ENCODE measurements around the gene SNUPN.
A peak's percentile ranks its signal among the peaks of the same experiment; 100 is the strongest.
"Not testable (repeated sequence)": the region's sequence is repeated elsewhere in the genome, so short reads cannot be mapped to it uniquely, and the experiment has no call there.

Gene SNUPN

DNA sequence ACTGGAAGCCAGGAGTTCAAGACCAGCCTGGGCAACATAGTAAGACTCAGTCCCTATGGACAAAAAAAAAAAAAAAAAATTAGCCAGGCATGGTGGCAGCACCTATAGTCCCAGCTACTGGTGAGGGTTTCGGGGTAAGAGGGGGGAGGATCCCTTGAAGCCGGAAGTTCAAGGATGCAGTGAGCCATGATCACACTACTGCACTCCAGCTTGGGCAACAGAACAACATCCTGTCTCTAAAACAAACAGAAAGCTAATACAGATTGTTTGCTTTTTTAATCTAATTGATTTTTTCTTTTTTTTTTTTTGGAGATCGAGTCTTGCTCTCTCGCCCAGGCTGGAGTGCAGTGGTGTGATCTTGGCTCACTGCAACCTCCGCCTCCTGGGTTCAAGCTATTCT lies 16.1 kb upstream of the SNUPN start:
- H3K4me1 ChIP-seq (ENCODE audit: control insufficient read depth in 1 of 2, insufficient read depth in 2 of 2, low read length in 2 of 2): peaks cover 34 to 38% of the 10 kb centered on the region in 2 donors

DNA sequence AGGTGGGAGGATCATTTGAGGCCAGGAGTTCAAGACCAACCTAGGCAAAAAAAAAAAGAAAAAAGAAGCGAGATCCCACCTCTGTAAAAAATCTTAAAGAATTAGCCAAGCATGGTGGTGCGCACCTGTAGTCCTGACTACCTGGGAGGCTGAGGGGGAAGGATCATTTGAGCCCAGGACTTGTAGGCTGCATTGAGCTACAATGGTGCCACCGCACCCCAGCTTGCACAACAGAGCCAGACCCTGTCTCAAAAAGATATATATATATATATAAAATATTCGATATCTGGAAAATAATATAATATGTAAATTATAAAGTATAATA lies 15.6 kb upstream of the SNUPN start:
- H3K36me3 ChIP-seq (ENCODE audit: control insufficient read depth in 1 of 2, insufficient read depth in 2 of 2, low read length in 2 of 2): no peaks in the 10 kb centered on the region
- H3K4me1 ChIP-seq (ENCODE audit: control insufficient read depth in 1 of 2, insufficient read depth in 2 of 2, low read length in 2 of 2): peaks cover 29 to 34% of the 10 kb centered on the region in 2 donors
- H3K27ac ChIP-seq (ENCODE audit: low read length): no peak overlapping the region
- H3K9me3 ChIP-seq (ENCODE audit: control insufficient read depth in 1 of 2, low read length in 2 of 2): no peaks in the 10 kb centered on the region
- H3K4me3 ChIP-seq (ENCODE audit: low read depth in 1 of 2, low read length in 2 of 2): peak overlapping the region in 1 of 2 donors; percentile 100
- H3K27me3 ChIP-seq (ENCODE audit: low read depth, low read length): no peaks in the 10 kb centered on the region

More for the DNA sequence above, 16.1 kb upstream of the SNUPN start:
- H3K4me3 ChIP-seq (ENCODE audit: low read depth in 1 of 2, low read length in 2 of 2): no peak overlapping the region
- H3K36me3 ChIP-seq (ENCODE audit: control insufficient read depth in 1 of 2, insufficient read depth in 2 of 2, low read length in 2 of 2): no peaks in the 10 kb centered on the region
- no peaks in the 10 kb centered on the region for H3K9me3 ChIP-seq (ENCODE audit: control insufficient read depth in 1 of 2, low read length in 2 of 2)
- H3K27ac ChIP-seq (ENCODE audit: low read length): no peak overlapping the region
- H3K27me3 ChIP-seq (ENCODE audit: low read depth, low read length): no peaks in the 10 kb centered on the region

DNA sequence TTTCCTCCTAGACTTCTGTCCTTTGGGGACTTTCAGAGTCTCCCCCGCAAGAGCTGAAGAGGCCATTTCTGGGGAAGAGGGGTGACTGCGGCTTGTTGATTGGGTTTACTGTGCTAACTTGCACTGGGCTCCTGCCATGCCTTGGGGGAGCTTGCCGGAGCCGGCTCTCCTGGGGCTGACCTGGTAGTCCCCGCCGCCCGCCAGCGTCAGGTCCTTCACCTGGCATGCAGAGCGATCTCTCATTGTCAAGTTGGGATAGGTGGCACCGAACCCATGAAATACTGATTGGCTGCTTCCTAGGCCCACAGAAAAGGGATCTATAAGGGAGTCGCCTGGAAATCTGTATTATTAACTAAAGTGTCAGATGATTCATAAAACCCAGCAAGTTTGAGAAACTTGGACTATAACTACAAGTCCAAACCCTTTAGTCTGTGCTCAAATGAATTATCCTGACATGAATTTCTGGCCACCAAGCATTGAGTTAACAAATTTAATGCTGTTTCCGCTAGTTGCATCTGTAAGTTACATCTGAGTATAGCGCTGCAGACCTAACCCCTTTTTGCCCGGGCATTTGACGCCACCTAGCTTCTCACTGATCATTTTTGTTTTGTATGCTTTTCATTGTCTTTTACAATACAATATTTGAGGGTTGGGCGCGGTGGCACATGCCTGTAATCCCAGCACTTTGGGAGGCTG lies 15.1 kb upstream of the SNUPN start:
- Histone ChIP-seq H3K4me1 (ENCODE audit: control insufficient read depth in 1 of 2, insufficient read depth in 2 of 2, low read length in 2 of 2) (peaks cover 27 to 32% of the 10 kb centered on the region in 2 donors), H3K4me3 (ENCODE audit: low read depth in 1 of 2, low read length in 2 of 2) (peak overlapping the region; percentile 94 to 100), H3K9me3 (ENCODE audit: control insufficient read depth in 1 of 2, low read length in 2 of 2) (no peaks in the 10 kb centered on the region), H3K36me3 (ENCODE audit: control insufficient read depth in 1 of 2, insufficient read depth in 2 of 2, low read length in 2 of 2) (no peaks in the 10 kb centered on the region), H3K27me3 (ENCODE audit: low read depth, low read length) (no peaks in the 10 kb centered on the region), H3K27ac (ENCODE audit: low read length) (peak overlapping the region; percentile 87)

DNA sequence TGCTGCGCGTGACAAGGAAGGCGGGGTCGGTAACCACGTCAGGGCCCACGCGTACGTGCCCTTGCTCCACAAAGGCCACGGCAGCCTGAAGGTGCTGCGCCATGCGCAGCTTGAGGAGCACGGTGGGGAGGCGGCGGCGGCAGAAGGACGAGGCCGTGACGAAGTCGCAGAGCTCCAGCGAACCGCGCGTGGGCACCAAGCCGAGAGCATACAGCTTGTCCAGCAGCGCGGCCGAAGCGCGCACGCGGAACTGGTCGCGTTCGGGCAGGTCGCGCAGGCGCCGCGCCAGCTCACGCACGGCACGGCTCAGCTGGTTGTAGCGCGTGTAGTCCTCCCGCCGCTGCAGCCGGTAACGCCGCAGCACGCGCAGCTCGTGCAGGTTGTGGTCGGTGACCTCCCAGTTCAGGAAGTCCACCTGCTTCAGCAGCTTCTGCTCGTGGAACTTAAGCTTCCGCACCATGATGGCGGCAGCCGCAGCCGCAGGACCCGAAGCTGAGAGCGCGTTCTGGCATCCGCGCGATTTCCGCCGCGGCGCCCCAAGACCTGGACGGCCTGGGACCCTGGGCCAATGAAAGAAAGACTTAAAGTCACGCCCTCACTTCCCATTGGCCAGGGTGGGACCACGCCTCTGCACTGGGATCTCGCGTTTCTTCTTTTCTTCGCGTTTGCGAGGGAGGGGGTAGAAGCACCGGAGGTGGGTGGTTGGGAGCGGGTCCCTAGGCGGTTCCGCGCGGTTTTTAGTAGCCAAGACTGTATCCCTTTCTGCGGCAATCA lies 14.4 kb upstream of the SNUPN start, which contains the start of gene IMP3:
Gene IMP3 (minus strand): TSS at position 516 of the 774 bp plus-strand sequence. CDS start 56 bp downstream, at position 460.
- Histone ChIP-seq H3K4me1 (ENCODE audit: control insufficient read depth in 1 of 2, insufficient read depth in 2 of 2, low read length in 2 of 2) (peaks cover 27 to 32% of the 10 kb centered on the region in 2 donors), H3K4me3 (ENCODE audit: low read depth in 1 of 2, low read length in 2 of 2) (peak within 1 kb of the TSS; percentile 94 to 100), H3K27me3 (ENCODE audit: low read depth, low read length) (no peaks in the 10 kb centered on the region), H3K9me3 (ENCODE audit: control insufficient read depth in 1 of 2, low read length in 2 of 2) (no peaks in the 10 kb centered on the region), H3K27ac (ENCODE audit: low read length) (peak within 1 kb of the TSS; percentile 87), H3K36me3 (ENCODE audit: control insufficient read depth in 1 of 2, insufficient read depth in 2 of 2, low read length in 2 of 2) (no peaks in the 10 kb centered on the region)

DNA sequence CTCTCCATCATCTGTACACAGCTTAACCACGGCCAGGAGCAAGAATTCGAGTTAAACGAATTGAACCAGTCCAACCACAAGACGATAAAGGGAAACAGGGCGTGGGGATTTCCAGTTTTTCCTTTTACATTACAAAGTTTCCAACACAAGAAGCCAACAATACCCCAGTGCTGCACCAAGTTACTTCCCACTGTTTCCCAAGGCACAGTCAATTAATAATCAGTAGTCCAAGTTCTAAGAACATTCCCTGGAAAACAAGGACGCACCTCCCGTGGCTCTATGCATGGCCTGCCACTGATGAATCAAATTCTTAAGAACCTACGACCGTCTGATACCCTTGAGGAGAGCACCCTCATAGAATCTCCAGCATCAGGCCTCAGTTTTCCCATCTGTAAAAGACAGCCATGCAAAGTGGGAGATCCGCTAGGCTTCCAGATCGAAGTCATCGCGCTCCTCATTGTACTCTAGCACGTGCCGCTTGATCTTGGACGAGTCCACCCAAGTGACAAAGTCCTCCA lies 13.7 kb upstream of the SNUPN start:
- Histone ChIP-seq H3K4me1 (ENCODE audit: control insufficient read depth in 1 of 2, insufficient read depth in 2 of 2, low read length in 2 of 2) (peaks cover 27 to 32% of the 10 kb centered on the region in 2 donors), H3K27ac (ENCODE audit: low read length) (peak overlapping the region; percentile 87), H3K36me3 (ENCODE audit: control insufficient read depth in 1 of 2, insufficient read depth in 2 of 2, low read length in 2 of 2) (no peaks in the 10 kb centered on the region), H3K27me3 (ENCODE audit: low read depth, low read length) (no peaks in the 10 kb centered on the region), H3K9me3 (ENCODE audit: control insufficient read depth in 1 of 2, low read length in 2 of 2) (no peaks in the 10 kb centered on the region), H3K4me3 (ENCODE audit: low read depth in 1 of 2, low read length in 2 of 2) (peak overlapping the region; percentile 94 to 100)

DNA sequence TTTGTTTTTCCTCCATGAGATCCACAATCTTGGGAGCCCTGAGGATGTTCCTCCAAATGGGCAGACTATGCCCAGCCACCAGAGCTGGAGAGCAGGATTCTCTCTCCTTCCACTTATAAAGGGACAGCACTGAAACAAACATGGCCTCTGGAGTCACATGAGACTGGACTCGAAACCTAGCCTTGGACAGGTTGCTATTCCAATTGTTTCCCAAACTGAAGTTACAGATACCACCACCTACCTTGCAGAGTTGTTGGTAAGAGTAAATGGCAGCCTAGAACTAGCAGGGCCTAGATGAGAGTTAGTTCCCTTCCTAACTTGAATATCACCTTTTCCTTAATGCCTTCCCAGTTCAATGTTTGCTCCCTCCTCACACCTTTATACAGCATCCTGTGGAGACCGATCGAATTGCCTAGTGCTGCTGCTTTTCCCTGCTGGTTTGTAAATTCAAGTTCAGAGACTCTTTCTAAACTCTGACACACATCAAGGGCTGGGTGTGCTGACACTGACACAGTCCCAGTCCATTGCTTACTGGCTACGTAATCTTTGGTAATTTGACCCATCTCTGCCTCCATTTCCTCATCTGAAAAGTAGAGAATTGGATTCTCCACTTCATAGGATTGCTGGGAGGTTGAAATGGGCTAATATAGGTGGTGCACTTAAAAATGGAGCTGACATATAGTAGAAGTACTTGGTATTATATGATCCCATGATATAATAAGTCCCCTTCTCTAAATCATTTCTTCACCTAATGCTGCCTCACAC lies 11.9 kb upstream of the SNUPN start:
- Histone ChIP-seq H3K36me3 (ENCODE audit: control insufficient read depth in 1 of 2, insufficient read depth in 2 of 2, low read length in 2 of 2) (no peaks in the 10 kb centered on the region), H3K4me1 (ENCODE audit: control insufficient read depth in 1 of 2, insufficient read depth in 2 of 2, low read length in 2 of 2) (peaks cover 27 to 32% of the 10 kb centered on the region in 2 donors), H3K27me3 (ENCODE audit: low read depth, low read length) (no peaks in the 10 kb centered on the region), H3K27ac (ENCODE audit: low read length) (peak overlapping the region; percentile 31), H3K4me3 (ENCODE audit: low read depth in 1 of 2, low read length in 2 of 2) (peak overlapping the region in 1 of 2 donors; percentile 100), H3K9me3 (ENCODE audit: control insufficient read depth in 1 of 2, low read length in 2 of 2) (no peaks in the 10 kb centered on the region)

DNA sequence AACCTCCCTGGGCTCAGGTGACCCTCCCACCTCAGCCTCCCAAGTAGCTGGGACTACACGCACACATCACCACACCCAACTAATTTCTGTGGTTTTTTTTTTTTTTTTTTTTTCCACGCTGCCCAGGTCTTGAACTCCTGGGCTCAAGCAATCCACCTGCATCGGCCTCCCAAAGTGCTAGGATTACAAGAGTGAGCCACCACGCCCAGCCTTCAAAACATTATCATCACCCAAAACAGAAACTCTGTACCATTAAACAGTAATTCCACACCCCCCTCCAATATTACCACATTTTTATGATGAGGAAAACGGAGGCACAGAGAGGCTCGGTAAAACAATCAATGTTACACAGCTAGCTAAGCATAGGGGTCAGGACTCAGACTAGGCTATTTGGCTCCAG lies 10.5 kb upstream of the SNUPN start:
- Histone ChIP-seq H3K27me3 (ENCODE audit: low read depth, low read length) (no peaks in the 10 kb centered on the region), H3K36me3 (ENCODE audit: control insufficient read depth in 1 of 2, insufficient read depth in 2 of 2, low read length in 2 of 2) (no peaks in the 10 kb centered on the region), H3K4me1 (ENCODE audit: control insufficient read depth in 1 of 2, insufficient read depth in 2 of 2, low read length in 2 of 2) (peaks cover 26 to 32% of the 10 kb centered on the region in 2 donors), H3K9me3 (ENCODE audit: control insufficient read depth in 1 of 2, low read length in 2 of 2) (no peaks in the 10 kb centered on the region), H3K4me3 (ENCODE audit: low read depth in 1 of 2, low read length in 2 of 2) (no peak overlapping the region), H3K27ac (ENCODE audit: low read length) (no peak overlapping the region)

DNA sequence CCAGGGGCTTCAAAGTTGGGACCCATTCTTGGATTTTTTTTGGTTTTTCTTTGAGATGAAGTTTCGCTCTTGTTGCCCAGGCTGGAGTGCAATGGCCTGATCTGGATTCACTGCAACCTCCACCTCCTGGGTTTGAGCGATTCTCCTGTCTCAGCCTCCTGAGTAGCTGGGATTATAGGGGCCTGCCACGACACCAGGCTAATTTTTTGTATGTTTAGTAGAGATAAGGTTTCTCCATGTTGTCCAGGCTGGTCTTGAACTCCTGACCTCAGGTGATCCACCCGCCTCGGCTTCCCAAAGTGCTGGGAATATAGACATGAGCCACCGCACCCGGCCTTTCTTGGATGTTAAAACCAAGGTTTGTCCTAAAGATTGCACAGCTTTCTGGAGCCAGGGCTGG lies 8.4 kb upstream of the SNUPN start:
- not testable (repeated sequence) for H3K27ac ChIP-seq (ENCODE audit: low read length); H3K27me3 ChIP-seq (ENCODE audit: low read depth, low read length)

DNA sequence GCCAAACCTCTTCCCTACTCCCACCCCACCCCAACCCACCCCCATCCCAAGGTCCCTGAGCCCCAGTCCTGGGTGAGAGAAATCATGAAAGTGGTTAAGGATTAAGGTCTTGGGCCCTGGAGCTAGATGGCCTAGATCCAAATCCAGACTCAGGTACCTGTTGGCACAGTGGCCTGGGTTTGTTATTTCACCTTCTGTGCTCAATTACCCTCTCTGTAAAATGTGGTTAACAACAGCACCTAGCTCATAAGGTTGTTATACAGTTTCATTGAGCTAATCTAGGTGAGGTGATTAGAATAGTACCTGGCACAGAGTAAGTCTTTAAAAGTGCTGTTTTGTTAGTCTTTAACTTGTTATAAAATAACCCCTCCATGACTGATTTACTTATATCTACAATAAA lies 6.4 kb upstream of the SNUPN start:
- Histone ChIP-seq H3K9me3 (ENCODE audit: control insufficient read depth in 1 of 2, low read length in 2 of 2) (no peaks in the 10 kb centered on the region), H3K27me3 (ENCODE audit: low read depth, low read length) (no peaks in the 10 kb centered on the region), H3K4me3 (ENCODE audit: low read depth in 1 of 2, low read length in 2 of 2) (no peak overlapping the region), H3K27ac (ENCODE audit: low read length) (no peak overlapping the region), H3K36me3 (ENCODE audit: control insufficient read depth in 1 of 2, insufficient read depth in 2 of 2, low read length in 2 of 2) (no peaks in the 10 kb centered on the region), H3K4me1 (ENCODE audit: control insufficient read depth in 1 of 2, insufficient read depth in 2 of 2, low read length in 2 of 2) (peaks cover 0 to under 1% of the 10 kb centered on the region in 2 donors)

More for the DNA sequence above, 8.4 kb upstream of the SNUPN start:
- H3K4me3 ChIP-seq (ENCODE audit: low read depth in 1 of 2, low read length in 2 of 2); H3K9me3 ChIP-seq (ENCODE audit: control insufficient read depth in 1 of 2, low read length in 2 of 2); H3K36me3 ChIP-seq (ENCODE audit: control insufficient read depth in 1 of 2, insufficient read depth in 2 of 2, low read length in 2 of 2): not testable (repeated sequence)
- H3K4me1 ChIP-seq (ENCODE audit: control insufficient read depth in 1 of 2, insufficient read depth in 2 of 2, low read length in 2 of 2): peaks cover 15 to 20% of the 10 kb centered on the region in 2 donors

DNA sequence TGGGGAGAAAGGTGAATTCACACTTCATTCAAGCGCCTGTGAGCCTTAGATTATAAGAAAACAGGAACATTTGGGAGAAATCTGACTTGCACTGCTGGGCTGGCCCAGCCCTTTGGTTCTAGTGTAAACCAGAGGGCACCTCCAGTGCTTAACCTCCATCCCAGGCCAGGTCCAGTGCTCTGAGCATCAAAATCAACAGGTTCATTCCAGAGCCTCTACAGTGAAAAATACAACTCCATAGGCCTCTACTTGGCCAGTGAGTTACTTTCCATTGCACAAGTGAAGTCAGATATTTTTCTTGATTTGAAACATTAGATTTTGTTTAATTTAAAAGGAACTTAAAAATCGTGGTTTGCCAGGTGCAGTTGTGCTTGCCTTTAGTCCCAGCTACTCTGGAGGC lies 3.0 kb downstream of the SNUPN start:
- H3K36me3 ChIP-seq (ENCODE audit: control insufficient read depth in 1 of 2, insufficient read depth in 2 of 2, low read length in 2 of 2): peaks cover 12 to 26% of the 10 kb centered on the region in 2 donors
- H3K4me3 ChIP-seq (ENCODE audit: low read depth in 1 of 2, low read length in 2 of 2): no peak overlapping the region
- no peaks in the 10 kb centered on the region for H3K9me3 ChIP-seq (ENCODE audit: control insufficient read depth in 1 of 2, low read length in 2 of 2)
- peaks cover 4 to 13% of the 10 kb centered on the region in 2 donors for H3K4me1 ChIP-seq (ENCODE audit: control insufficient read depth in 1 of 2, insufficient read depth in 2 of 2, low read length in 2 of 2)
- no peaks in the 10 kb centered on the region for H3K27me3 ChIP-seq (ENCODE audit: low read depth, low read length)
- H3K27ac ChIP-seq (ENCODE audit: low read length): no peak overlapping the region
